T-helper 1 cell (primary cell): ENCODE measurements around the gene GNG7.
"Not testable (repeated sequence)": the region's sequence is repeated elsewhere in the genome, so short reads cannot be mapped to it uniquely, and the experiment has no call there.

Experiments used
- DNase-seq, 5 donors: peaks; one replicate each; pipeline ENCODE4 v3.0.0-alpha.2; 2012 to 2020

The GNG7 gene

GRCh38 chr19:2529473-2529918 lies 173.0 kb downstream of the GNG7 start:
- DNase-seq: no peak

GRCh38 chr19:2528675-2529101 lies 173.8 kb downstream of the GNG7 start:
- no peak for DNase-seq

DNA sequence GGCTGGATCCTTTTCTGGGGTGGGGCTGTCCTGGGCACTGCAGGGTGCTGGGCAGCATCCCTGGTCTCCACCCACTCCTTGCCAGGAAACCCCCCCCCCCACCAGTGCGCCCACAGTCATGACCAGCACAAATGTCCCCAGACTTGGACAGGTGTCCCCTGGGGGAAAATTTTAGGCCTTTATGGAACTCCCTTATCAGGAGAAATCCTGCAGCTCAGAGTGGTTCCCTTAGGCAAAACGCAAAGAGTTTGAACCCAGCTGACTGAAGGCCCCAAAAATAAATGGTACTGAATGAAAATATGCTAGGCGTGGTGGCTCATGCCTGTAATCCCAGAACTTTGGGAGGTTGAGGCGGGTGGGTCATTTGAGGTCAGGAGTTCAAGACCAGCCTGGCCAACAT lies 174.8 kb downstream of the GNG7 start:
- DNase-seq: no peak

DNA sequence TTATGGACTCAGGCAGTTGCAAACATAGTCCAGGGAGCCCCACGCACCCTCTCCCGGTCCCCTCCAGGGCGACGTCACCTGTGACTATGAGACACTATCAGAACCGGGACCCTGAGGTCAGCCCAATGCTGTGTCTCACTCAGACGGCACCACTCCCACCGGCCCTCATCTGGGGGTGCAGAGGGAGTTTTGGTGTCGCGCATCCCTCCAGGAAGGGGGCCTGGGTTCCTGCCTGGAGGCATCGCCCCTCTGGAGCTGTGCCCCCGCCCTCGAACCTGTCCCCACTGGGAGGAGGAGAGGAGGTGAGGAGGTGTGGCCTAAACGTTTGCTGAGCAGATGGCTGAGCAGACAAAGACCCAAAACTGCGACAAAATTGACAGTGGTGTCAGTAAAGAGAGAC lies 175.3 kb downstream of the GNG7 start:
- DNase-seq: no peak

GRCh38 chr19:2524840-2525723 lies 177.4 kb downstream of the GNG7 start:
- DNase-seq: no peak

GRCh38 chr19:2524361-2524839 lies 178.1 kb downstream of the GNG7 start:
- no peak for DNase-seq

DNA sequence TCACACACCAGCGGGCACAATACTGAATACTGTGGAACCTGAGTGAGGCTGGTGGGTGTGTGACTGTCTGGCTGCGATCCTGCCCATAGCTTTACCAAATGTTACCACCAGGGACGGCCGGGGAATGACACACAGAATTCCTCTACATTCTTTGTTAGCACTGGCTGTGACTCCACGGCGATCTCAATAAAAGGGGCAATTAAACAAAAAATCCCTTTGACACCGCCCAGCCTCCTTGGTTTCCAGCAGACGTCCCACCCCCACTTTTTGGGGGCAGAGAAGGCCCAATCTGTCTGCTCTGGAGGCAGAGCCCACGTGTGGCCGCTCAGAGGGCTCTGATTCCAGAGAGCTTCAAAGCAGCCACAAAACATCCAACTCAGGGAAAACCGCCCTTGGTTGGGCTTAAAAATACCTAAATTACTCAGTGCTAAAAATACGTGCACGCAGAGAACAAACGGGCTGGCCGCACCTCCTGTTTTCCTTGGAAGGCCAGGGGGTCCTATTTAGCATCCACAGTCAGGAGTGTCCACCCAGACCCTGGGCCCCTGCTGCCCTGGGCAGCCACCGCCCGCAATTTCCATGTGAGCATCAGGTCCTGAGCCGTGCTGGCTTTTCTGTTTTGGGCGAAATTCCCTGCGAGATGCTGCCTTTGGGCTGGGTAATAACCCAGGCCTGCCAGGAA lies 178.7 kb downstream of the GNG7 start:
- DNase-seq: no peak

DNA sequence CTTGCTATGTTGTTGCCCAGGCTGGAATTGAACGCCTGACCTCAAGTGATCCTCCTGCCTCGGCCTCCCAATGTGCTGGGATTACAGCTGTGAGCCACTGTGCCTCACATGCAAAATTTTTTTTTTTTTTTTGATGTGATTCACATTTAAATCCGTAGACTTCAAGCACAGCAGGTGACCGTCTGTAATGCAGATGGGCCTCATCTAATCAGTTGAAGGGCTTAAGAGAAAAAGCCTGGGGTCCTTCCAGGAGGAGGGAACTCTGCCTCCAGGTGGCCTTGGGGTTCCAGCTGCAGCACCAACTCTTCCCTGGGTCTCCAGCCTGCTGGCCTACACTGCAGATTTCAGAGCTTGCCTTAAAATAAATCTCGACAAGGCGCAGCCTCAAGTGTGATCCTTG lies 183.0 kb downstream of the GNG7 start:
- no peak for DNase-seq

- DNase-seq: not testable (repeated sequence)
These were observed 183.6 kb downstream of the GNG7 start for GRCh38 chr19:2518856-2519255.

DNA sequence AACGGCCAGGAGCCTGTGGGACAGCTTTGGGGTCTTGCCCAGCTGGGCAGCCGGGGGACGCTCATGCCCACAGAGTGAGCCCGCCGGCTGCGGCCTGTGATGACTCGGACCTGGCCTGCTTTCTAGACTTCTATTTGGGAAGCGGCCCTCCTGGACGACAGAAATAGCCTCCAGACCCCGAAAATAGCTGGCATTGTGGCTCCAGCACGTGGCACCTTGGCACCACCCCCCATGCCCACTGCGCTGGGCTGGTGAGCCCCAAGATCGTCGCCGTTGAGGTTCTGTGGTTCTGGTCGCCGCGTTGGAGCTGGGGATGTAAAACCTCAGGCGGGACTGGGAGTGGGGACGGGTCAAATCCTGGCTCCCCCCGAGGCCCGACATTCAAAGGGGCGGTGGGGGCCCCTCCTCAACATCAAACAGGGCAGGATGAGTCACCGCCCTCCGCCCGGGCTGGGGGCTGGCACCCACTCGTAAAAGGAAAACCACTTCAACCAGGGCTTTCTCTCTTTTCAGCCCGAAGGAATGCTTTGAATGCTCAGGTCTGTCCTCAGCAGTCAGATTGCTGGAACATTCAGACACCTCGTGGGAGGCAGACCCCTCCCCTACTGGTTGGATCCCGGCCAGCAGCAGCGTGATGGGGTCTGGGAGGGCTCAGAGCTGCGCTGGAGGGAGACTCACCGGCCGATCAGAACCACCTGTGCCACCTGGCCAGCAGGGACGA lies 184.5 kb downstream of the GNG7 start:
- DNase-seq: no peak

DNA sequence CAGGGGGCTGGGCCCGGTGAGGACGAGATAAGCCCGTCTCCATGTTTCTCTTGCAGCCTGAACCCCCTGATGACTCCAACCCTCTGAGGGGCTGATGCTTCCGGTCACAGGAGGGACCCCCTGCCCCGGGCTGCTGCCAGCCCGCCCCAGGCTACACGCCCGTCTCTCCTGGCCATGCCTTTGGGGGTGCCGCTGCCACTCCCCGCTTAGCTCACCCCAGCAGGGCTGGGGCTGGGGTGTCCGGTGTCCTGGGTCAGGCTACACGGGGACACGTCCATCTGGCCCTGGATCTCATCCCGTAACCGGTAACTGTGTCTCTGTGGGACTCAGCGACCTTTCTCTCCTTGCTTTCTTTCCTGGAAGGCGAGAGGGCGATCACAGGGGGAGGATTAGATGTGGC lies 185.8 kb downstream of the GNG7 start:
- DNase-seq: no peak

DNA sequence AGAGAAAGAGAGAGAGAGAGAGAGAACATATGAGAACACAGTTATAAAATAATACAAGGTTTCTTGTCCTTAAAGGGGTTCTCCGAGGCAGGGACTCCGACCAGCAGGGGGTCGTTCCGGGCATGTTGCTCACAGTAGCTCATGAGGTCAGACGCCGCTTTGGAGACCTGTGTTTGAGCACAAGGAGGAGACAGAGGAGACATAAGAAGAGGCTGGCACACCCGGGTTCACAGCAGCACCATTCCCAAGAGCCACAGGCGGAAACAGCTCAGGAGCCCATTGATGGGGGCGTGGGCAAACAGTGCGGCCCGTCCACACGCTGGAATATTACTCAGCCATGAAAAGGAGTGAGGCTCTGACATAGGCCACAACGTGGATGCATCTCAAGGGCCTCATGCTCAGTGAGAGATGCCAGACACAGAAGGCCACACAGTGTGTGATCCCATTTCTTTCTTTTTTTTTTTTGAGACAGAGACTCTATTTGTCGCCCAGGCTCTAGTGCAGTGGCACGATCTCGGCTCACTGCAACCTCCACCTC lies 187.4 kb downstream of the GNG7 start:
- DNase-seq: no peak

DNA sequence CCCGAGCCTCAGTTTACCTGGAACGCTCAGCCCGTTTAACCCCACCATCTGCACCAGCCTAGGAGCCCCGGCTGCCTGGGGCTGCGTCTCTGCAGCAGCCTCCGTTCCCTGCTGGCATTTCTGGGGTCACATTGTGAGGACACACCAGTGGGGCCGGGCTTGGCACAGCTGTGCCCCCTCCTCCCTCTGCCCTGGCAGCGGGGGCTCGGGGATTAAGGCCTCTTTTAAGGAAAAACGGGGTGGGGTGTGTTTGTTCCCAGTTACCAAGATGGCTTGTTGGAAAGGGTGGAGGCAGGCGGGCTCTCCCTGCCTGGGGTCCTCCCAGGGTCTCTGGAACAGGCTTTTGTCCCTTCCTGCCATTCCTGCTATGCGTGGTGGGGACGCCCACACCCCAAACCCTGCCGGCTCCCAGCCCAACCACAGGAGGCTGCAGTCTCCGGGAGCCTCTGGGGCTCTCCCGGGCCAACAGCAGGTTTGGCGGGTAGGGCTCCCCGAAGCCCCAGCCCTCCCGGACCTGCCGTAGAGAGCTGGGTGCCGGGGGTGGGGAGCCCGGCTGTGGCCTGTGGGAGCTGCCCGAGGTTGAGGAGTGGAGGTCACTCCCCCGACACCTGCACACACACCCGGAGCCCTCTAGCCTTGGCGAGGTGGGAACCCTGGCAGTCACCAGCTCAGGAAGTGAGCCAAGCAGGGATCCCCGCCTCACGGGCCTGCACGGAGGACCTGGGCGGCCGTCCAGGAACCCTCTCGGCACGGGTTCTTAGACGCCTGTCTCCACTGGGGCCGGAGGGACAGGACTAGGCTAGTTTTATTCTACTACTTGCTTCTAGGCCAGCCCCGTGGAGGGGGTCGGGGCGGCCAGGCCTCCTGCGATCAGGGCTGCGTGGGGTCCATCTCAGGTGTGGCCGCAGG lies 189.7 kb downstream of the GNG7 start:
- no peak for DNase-seq

- no peak for DNase-seq
These were observed 190.5 kb downstream of the GNG7 start for GRCh38 chr19:2511991-2512390.

DNA sequence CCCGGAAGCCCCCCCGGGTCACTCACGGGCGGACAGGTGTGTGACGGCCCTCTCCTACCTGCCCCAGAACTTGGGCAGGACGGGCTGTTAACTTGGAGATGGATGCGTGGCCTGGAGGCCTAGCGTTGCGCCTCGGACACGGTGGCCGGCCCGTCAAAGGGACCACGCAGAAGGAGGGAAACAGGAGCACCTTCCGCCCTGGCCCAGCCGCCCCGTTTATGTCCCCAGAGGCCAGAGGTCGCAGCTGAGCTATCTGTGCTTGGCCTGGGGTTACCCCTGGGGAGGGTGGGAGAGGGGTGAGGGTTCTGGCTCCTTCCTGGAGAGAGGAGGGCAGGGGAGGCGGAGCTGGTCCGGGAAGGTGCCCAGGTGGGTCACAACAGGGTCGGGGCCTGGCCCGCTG lies 190.9 kb downstream of the GNG7 start:
- no peak for DNase-seq

DNA sequence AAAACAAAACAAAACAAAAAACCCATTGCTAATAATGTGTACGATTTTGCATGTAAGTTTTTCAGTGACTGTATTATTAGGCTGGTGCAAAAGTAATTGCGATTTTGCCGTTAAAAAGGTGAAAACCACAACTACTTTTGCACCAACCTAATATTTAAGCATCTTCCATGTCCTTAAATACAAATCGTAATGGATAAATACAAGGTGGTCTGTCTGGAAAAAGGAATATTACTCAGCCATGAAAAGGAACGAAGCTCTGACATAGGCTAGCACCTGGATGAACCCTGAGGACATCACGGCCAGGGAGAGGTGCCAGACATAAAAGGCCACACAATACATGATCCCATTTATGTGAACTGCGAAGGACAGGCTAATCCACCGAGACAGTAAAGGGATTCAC lies 193.4 kb downstream of the GNG7 start:
- DNase-seq: no peak

DNA sequence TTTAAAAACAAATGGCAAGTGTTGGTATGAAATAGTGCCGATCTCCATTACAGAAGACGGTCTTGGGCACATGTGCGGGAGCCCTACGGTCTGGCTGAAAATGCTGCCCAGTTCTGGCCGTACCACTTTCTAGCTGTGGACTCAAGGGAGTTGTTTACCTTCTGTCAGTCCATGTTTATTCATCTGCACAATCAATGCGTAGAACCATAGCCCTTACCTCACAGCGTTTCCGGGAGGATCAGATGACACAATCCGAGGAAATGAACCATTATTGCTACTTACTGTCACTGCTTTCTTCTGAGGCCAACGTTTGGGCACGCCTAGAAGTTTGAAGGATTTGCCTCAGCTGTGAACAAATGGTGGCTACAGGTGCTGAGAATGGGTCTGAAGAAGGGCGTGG lies 195.4 kb downstream of the GNG7 start:
- peak in 2 of 5 donors; percentile 8 to 83 for DNase-seq

GRCh38 chr19:2506656-2507055 lies 195.8 kb downstream of the GNG7 start:
- not testable (repeated sequence) for DNase-seq

- peak; percentile 32 to 76 (median 59) for DNase-seq
These were observed 198.9 kb downstream of the GNG7 start for GRCh38 chr19:2503521-2504109.

DNA sequence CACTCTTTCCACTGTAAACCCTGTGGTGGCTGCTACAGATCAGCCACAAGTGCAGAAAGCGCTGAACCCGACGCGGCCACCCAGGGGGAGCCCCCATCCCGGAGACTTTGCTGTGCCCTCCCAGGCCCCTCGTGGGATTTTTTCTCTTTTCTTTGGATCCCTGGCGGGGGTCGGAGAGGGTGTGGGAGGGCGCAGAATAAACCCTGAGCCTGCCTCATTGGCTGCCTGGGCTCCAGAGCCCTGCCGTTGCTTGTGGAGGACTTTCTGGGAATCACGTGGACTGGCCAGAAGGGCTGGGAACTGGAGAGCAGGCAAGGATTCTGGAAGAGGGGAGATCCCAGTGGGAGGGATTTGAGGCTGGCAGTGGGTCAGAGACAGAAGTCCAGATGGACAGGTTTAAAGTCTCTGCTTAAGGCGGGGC lies 201.6 kb downstream of the GNG7 start:
- no peak for DNase-seq

GRCh38 chr19:2500156-2500555 lies 202.3 kb downstream of the GNG7 start:
- no peak for DNase-seq
